ENCODE measurements around the gene PDE8B.

GRCh38 chr5:77300451-77300850, 90.0 kb downstream of the PDE8B start:
- TF ChIP-seq, protein P1, sequence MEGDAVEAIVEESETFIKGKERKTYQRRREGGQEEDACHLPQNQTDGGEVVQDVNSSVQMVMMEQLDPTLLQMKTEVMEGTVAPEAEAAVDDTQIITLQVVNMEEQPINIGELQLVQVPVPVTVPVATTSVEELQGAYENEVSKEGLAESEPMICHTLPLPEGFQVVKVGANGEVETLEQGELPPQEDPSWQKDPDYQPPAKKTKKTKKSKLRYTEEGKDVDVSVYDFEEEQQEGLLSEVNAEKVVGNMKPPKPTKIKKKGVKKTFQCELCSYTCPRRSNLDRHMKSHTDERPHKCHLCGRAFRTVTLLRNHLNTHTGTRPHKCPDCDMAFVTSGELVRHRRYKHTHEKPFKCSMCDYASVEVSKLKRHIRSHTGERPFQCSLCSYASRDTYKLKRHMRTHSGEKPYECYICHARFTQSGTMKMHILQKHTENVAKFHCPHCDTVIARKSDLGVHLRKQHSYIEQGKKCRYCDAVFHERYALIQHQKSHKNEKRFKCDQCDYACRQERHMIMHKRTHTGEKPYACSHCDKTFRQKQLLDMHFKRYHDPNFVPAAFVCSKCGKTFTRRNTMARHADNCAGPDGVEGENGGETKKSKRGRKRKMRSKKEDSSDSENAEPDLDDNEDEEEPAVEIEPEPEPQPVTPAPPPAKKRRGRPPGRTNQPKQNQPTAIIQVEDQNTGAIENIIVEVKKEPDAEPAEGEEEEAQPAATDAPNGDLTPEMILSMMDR (conservative IDR thresholded peaks at IDR 0.05; ENCODE audit: low read depth, low read length): no peak
- TF ChIP-seq EZH2phosphoT487 (IDR thresholded peaks at IDR 0.05; ENCODE audit: borderline replicate concordance, low read length) (no peak), EZH2 (IDR thresholded peaks at IDR 0.05; ENCODE audit: low read length, unreplicated experiment) (no peak)
